Stimulated activated CD8-positive, alpha-beta memory T cell treated with anti-CD3 and anti-CD28 coated beads, Interleukin-15, amount 100 ng/mL, for 4 hours (primary cell): ENCODE measurements around the gene OTOGL.
"Not testable (repeated sequence)": the region's sequence is repeated elsewhere in the genome, so short reads cannot be mapped to it uniquely, and the experiment has no call there.

ENCODE experiments used
- DNase-seq, 2 donors: peaks; one replicate each; pipeline ENCODE4 v3.0.0-alpha.2; 2020; ENCODE audit warnings: low read depth in 2 of 2

OTOGL gene

DNA sequence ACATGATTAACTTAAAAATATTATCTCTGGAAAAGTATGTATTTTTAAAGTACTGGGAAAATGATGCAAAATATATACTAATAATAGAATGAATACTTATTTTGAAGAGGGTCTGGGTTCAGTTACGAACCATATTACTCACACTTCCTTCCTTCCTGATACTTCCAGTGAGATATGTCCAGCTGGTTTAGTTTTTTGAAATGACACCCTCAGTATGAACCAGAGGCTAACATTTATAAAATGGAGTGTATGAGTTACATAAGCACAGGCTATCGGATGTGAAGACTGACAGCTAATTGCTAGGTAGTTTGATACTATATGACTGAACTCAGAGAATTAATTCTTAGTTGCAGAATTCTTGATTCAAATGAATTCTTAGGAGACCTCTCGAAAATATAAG, 122.9 kb downstream of the OTOGL start:
- no peak for DNase-seq

DNA sequence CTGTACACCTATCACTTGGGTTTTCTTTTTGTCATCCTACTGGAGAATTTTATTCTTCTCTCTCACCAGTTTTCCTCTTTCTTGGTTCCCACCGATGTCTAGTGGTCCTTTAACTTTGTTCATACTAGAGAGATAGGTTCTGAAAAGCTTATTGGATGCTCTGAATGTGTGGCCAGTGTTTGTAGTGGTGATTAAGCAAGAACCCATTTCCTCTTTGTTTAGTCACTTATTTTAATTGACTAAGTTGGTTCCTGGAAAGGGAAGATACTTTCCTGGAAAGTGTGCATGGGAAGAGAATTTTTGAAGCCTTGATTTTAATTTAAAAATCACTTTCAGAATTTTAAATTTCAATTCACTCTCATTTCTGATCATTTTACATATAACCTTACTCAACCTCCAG, 127.2 kb downstream of the OTOGL start:
- no peak for DNase-seq

DNA sequence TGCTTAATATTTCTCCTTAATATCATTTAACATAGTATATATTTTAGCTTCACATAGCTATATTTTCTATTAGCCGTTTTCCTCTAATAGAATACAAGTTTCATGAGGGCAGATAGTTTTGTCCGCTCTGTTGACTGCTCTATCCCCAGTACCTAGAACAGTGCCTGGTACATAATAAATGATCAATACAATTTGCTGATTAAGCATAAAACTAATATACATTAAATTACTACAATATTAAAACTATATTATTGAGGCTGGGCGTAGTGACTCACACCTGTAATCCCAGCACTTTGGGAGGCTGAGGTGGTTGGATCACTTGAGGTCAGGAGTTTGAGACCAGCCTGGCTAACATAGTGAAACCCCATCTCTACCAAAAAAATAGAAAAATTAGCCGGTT, 128.6 kb downstream of the OTOGL start:
- DNase-seq, result not testable (repeated sequence)

DNA sequence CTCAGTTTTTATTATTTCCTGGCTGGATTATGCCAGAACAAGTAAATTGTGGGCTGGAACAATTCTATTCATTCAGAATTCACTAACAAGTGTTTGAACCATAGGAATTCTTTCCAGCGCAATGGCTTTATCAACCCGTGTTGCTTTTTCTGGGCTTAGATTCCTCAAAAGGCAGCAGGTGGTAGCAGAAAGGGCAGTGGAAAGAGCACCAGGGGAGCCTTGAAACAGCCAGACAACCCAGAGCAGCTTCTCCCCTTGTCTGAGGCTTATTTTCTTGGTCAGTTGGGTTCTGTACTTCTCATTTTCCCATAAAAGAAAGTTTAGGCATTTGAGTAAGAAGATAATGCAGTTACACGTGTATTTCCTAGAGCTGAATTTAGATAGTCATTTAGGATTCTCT, 130.7 kb downstream of the OTOGL start:
- no peak for DNase-seq

DNA sequence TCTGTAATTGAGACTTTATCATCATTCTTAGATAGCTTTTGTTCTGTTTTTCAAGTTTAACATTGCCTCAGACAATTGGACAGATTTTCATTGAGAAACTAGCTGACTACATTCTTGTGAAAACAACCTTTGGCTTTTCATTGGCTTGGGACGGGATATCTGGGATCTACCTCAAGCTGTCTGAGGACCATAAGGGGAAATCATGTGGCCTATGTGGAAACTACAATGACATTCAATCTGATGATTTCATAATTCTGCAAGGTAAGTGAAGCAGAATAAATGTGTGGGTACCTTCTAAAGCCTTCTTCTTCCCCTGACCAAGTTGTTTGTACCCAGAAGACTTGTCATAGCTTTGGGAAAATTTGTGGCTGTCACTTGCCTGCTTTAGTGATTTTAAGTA, 133.5 kb downstream of the OTOGL start:
- DNase-seq, result no peak

DNA sequence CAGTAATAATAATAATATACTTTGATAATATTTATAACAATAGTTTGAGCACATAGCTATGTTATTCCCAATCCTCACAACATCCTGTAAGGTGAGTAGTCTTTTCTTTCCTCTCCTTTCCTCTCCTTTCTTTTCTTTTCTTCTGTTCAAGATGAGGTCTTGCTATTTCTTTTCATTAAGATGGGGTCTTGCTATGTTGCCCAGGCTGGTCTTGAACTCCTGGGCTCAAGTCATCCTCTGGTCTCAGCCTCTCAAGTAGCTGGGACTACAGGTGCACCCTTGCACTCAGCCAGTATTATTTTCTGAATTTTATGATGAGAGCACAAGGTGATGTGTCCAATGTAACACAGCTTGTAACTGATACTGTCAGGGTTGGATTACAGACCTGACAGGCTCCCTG, 134.6 kb downstream of the OTOGL start:
- no peak for DNase-seq

DNA sequence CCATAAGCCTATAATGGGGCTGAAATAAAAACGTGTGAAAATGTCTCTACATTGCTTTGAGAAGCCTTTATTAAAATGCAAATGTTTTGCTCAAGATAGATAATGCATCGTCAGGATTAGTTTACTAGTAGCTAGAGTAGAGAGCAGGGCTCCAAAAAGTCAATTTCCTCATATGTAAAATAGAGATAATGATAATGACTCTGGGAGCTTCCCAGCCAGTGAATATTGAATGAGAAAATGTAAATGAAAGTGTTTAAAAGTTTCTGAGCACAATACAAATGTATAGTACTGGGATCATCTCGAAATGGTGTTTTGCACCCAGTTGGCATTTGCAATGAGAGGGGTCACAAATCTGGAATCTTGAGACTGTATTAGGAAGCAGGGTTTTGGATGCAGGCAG, 135.3 kb downstream of the OTOGL start:
- DNase-seq, result no peak

DNA sequence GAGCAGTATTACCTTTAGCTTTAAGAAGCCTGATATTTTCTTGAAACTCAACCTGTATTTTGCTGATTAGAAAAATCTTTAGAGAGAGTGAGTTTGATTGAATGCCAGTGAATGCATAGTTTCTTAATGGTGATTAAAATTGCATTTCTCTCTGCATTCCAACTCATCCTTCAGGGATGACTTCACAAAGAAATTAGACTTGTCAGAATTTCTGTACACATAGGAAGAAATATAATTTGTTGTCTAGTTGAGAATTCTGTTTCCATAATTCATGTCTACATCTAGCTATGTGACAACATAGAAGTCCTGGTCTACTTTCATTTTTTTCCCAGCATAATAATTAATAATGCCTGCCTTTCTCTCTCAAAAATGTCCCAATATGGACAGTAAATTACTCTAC, 136.6 kb downstream of the OTOGL start:
- DNase-seq, result no peak

DNA sequence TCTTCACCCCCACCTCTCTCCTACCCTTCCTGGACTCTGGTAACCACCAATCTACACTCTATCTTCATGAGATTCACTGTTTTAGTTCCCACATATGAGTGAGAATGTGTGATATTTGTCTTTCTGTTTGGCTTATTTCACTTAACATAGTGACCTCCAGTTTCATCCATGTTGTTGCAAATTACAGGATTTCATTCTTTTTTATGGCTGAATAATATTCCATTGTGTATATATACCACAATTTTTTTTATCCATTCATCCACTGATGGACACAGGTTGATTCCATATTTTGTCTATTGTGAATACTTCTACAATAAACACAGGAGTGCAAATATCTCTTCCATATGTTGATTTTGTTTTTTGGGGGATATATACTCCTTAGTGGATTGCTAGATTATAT, 140.5 kb downstream of the OTOGL start:
- DNase-seq, result no peak

DNA sequence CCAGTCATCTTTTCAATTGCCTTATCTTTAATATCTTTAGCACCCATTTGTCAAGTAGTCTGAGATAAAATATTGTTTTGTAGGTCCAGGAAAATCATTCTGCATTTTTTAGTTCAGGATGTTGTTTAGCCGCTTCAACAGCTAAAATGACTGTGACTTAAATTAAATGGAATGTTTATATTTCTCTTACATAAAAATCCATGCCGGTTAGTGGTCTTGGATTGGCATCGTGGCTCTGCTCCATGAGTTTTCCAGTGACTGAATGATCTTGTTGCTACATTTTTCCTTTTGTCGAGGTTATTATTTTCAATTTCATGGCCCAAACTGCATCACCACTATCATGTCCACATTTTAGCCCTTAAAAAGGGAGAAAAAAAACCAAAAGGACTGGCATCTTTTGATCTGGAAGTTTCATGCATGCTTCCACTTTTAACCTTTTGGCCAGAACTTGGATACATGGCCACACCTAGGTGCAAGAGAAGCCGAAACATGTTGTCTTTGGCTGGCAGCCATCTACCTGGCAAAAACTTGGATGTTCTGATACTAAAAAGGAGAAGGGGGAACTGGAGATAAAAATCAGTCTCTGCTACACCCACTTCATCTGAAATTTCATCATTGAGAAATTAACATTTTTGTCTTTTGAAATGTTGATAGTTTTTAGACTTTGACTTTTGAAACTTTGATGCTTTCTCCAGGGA, 142.4 kb downstream of the OTOGL start:
- no peak for DNase-seq

DNA sequence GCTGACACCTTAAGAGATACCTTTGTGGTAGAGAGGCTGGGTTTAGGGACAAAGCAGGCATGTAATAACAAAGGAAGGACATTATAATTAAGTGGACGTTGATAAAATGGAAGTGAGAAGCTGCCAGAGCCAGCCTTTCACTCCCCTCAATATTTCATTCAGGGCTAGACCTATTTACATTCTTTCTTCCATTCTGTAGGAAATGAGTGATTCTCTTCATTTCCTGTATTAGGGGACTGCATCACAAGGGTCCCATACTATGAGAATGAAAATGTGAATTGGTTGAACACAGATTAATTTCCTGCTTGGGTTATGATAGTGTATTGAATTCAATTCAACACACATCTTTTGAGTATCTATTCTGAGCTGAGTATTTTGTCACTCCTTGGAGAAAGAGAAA, 143.0 kb downstream of the OTOGL start:
- no peak for DNase-seq

DNA sequence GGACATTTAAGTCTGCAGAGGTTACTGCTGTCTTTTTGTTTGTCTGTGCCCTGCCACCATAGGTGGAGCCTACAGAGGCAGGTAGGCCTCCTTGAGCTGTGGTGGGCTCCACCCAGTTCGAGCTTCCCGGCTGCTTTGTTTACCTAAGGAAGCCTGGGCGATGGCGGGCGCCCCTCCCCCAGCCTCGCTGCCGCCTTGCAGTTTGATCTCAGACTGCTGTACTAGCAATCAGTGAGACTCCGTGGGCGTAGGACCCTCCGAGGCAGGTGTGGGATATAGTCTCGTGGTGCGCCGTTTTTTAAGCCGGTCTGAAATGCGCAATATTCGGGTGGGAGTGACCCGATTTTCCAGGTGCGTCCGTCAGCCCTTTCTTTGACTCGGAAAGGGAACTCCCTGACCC, 150.2 kb downstream of the OTOGL start:
- DNase-seq, result not testable (repeated sequence)

DNA sequence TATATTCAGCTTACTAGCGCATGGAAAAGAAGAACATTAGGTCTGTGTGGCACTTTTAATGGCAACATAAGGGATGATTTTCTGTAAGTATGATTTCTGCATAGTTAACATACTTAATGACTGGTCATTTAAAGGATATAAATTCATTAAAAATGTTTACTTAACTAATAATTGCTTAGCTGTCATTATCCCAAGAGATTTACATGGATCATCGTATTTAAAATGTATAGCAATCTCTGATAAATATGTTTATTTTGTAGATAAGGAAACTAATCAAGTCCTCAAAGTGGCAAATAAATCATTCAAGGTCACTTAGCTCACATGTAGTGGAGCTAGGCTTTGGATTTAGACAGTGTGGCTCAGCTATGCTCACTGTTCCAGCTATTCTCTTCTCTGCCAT, 158.6 kb downstream of the OTOGL start:
- no peak for DNase-seq

DNA sequence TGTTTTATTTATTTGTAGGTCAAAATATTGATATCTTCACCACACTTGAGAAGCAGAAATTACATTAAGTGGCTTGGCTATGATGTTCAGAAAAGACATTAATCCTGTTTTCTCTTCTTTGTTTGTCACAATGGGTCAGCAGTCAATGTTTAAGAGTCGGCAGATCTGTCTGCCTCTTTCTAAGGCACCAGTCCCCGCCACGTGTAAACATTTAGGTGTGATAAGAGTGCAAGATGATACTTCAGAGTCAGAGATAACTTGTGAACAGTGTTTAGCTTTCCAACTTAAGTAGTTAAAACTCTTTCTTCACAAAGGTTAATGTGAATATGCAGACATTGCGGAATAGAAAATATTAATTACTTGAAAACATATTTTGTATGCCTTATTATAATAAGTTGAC, 160.9 kb downstream of the OTOGL start:
- no peak for DNase-seq

DNA sequence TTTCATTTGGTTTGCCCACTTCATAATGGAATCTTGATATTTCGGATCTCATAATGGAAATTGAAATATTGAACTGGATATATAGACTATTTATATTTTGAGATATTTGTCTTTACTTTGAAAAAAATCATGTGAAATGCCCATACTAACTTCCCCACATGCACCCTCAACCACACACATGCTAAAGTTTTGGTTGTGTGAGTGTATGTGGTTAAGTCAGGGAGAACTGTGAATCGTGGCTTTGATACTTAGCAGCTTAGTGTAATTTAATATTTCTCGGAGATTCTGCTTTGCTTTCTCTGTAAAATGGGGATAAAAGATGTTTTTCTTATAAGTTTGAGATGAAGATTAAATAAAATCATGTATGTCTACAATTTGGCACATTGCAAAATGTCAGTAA, 162.1 kb downstream of the OTOGL start:
- DNase-seq, result no peak

DNA sequence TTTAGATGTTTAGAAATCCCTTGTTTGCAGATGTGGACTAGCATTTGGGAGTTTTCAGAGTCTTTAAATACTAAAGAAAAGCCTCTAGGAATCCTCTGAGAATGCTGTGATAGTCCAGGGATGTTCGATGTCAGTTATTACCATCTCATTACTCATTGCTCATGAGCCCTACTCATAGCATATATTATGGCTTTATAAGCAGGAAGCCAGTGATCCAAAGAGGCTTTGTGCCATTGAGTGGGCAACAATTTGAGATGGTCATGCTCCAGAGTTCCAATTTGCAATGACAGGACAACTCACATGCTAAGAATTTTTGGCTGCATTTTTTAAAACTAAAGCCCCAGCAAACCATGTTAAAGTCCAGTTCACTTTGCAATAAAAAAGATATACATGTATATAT, 163.0 kb downstream of the OTOGL start:
- DNase-seq, result no peak

DNA sequence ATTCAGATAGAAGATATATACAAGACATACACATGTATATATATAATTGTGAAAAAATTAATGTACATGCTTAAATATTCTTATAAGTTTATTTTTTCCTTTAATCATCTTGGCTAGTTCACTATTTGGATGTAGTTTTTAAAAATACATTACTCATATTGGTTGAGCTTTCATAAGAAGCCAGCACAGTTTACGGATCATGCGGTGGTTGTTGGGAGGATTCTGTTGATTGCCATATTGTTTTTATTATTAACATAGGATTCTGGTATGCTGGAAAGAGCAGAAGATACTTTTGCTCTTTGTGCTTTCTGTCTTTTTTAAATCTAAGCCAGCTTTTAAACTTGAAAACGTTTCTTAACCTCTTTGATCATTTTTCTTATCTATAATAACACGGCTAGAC, 163.4 kb downstream of the OTOGL start:
- no peak for DNase-seq

DNA sequence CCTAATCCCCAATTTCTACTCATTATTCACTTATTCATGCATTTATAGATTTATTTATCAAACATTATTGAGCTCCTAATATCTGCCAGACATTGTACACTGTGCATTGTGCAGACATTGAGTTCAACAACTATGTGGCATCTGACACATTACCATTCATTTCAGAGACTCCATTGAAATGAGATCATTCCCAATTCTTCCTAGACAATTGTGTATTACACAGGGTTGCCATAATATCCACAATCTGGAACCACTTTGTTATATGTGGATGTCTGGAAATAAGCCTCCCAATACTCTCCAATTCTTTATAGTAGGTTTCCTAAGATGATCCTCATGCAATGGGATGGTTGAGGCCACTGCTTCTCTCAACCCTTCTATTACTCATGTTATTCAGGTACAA, 165.0 kb downstream of the OTOGL start:
- DNase-seq, result no peak

DNA sequence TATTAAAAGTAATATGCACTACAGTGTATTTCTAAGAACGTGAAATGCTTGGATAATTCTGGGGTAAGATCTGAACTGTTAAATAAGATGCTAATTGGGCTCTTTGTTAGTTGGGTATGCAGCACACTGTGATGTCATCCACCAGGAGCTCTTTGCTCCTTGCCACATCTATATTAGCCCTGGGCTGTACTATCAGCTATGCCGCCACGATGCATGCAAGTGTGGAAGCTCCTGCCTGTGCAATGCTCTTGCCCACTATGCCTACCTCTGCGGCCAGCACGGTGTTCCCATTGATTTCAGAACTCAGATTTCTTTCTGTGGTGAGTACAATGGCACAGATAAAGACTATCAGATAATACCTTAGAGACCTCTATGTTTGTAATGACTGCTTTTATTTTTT, 165.6 kb downstream of the OTOGL start:
- DNase-seq, result no peak

DNA sequence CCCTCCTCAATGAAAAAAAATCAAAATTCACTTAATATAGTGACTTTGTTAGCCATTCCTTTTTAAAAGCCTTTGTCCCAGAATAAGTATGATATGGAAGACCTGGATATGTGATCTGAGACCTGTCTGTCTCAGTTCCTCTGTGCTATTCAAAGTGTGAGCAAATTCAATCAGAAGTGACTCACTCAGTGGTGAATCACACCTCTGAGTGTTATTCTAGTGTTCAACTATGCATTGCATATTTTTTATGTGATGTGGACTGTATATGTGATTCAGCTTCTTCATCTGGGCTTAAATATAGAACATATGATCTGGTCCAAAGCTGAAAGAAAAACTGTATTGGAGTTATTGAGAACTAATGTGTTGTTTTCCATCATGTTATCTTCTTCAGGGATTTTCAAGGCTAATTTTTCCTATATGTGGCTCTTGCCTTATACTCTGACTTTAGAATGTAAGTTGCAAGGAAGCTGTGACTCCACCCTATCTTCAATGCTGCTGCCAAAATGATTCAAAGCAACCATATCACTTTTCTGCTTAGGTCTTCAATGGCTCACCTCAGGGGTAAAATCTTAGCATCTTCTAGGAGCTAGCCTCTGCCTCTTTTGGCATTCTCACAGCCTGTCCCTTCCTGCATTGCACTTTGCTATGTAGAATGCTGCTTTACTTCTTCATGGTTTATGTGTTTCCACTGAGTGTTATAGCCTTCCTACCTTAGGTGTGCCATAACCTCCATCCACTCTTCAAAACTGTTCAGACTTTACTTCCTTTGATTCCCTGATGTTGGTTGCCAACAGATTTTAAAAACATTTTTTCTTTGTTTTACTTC, 169.8 kb downstream of the OTOGL start:
- DNase-seq, result no peak

DNA sequence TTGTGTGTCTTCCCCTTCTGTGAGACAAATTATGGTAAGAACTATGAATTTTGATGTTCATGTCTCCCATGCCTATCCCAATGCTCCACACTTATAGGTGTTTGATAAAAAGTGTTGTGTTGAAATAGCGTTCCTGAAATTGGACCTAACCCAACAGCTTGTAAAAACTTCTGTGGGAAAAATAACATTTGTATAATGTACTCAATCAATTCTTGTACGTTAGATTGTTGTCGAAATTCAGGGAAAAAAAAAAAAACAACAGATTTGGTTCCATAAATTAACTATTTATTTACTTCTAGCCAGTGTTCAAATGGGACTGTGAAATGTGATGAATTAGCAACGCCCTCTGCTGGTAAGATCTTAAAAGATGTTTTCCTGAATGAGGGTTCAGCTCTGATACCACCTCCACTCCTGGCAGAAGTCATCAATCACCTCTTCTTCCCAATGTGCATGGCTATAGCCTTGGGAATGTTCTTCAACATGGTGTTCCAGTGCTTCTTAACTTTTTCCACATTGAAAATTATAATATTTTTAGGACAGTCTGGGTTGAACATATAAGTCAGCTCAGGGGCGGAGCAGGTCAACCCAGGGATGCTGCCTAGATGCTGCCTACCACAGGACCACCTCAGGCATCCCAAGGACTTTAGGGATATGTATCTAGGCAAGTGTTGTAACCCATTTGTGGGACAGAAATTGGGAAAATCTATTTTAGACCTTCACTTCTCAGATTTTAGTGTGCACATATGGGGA, 170.6 kb downstream of the OTOGL start:
- DNase-seq, result no peak

DNA sequence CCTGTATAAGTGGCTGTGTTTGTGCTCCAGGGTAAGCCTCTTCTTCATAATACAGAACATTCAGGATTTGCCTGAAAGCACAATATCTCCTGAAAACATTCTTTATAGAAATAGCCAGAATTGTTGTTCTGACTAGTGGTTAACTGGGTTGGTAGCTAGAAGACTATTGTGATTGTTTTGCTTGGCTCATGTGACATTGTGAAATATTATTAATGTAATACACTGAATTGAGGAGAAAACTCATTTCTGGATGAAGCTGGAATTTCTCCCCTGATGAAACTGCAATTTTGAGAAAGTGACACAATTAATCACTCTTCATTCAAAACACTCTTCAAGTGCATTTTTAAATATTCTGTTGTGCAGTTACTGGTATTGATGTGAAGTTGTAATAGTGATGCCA, 172.4 kb downstream of the OTOGL start:
- DNase-seq, result no peak

DNA sequence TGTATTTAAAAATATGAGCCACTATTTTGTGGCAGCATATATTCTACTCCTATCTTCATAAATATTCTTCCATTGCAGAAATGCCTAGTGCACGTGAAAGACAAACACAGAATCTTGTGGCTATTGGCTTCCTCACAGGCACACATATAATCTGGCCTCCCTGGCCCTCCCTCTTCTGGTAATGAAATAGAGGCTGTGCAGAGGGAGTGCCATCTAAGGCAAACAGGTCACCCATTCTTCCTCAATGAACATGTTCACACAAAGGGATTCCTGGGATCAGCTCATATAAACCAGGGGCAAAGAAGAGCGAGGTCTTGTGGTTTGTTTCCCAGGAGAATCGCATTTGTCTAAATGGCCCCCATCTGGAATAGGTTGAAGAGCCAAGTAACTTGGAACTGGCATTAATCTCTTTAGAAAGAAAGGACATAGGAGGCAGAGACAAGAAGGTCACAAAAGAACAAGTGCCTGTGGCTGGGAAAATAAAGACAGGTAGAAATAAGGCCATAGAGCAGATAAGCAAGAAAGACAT, 173.1 kb downstream of the OTOGL start:
- no peak for DNase-seq
